Endothelial cell (in vitro differentiated cells): ENCODE measurements around the gene SND1. TPM values are rescaled to one million over a fixed set of nuclear protein-coding genes. Genes with fewer than 3 reads are reported as not detected.

Experiments
- DNase-seq: peaks from one replicate; pipeline ENCODE4 v3.0.0; 2021; ENCODE audit warnings: low spot score
- H3K27ac Mint-ChIP-seq: one replicate; pipeline ENCODE4 v1.8.0; 2021; ENCODE audit warnings: mixed read lengths, inconsistent platforms; ENCODE audit not compliant: unreplicated experiment
- H3K27me3 Mint-ChIP-seq: one replicate; pipeline ENCODE4 v1.8.0; 2021; ENCODE audit warnings: mild to moderate bottlenecking, moderate library complexity, mixed read lengths, inconsistent platforms; ENCODE audit not compliant: unreplicated experiment
- H3K36me3 Mint-ChIP-seq: one replicate; pipeline ENCODE4 v1.8.0; 2021; ENCODE audit warnings: mild to moderate bottlenecking, low read depth, mixed read lengths, inconsistent platforms; ENCODE audit not compliant: unreplicated experiment
- H3K4me1 Mint-ChIP-seq: one replicate; pipeline ENCODE4 v1.8.0; 2021; ENCODE audit warnings: mild to moderate bottlenecking, mixed read lengths, inconsistent platforms; ENCODE audit not compliant: unreplicated experiment
- H3K4me3 Mint-ChIP-seq: one replicate; pipeline ENCODE4 v1.8.0; 2021; ENCODE audit warnings: mild to moderate bottlenecking, mixed read lengths, inconsistent platforms; ENCODE audit not compliant: unreplicated experiment
- H3K9me3 Mint-ChIP-seq: one replicate; pipeline ENCODE4 v1.8.0; 2021; ENCODE audit warnings: mixed read lengths, inconsistent platforms; ENCODE audit not compliant: unreplicated experiment
- total RNA-seq: library from RNA; stranded (reverse); fragmentation: NEBNext Ultra II Directional; extraction: Animal tissue kit (Norgen Biotek cat#: 25700); gene quantifications from one replicate; pipeline ENCODE4 v1.2.1, GENCODE V29; 2021; ENCODE audit not compliant: unreplicated experiment
- TF ChIP-seq, protein P1 (sequence below): fragments of 200-600 bp; sonication (generic); IDR thresholded peaks from one replicate; pipeline ENCODE4 v1.5.0; 2021; ENCODE audit warnings: antibody characterized with exemption; ENCODE audit not compliant: unreplicated experiment

SND1 gene
- total RNA-seq, 1 donor from 2014 or later = 375 TPM

DNA sequence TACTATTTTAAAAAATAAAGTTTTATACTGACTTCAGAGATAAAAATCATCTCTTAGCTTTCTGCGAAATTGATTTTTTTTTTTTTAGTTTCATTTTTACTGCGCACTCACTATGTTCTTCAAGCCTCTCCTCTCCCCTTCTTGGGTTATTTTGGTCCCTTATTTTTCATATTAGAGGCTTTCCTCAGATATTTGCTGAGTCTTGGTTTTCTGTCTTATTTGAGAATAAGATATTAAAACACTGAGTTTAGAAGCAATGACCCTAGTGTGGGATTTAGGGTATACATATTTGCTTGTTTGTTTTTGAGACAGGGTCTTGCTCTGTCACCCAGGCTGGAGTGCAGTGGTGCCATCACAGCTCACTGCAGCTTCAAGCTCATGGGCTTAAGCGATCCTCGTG, 59.9 kb downstream of the SND1 start:
- H3K9me3 Mint-ChIP-seq = no peaks in the 10 kb centered on the region
- H3K36me3 Mint-ChIP-seq = peaks cover 62% of the 10 kb centered on the region
- H3K27ac Mint-ChIP-seq = no peak overlapping the region
- DNase-seq = no peak
- H3K4me1 Mint-ChIP-seq = peaks cover 47% of the 10 kb centered on the region
- no peak overlapping the region for H3K4me3 Mint-ChIP-seq
- peaks cover 4% of the 10 kb centered on the region for H3K27me3 Mint-ChIP-seq
- TF ChIP-seq, protein P1, sequence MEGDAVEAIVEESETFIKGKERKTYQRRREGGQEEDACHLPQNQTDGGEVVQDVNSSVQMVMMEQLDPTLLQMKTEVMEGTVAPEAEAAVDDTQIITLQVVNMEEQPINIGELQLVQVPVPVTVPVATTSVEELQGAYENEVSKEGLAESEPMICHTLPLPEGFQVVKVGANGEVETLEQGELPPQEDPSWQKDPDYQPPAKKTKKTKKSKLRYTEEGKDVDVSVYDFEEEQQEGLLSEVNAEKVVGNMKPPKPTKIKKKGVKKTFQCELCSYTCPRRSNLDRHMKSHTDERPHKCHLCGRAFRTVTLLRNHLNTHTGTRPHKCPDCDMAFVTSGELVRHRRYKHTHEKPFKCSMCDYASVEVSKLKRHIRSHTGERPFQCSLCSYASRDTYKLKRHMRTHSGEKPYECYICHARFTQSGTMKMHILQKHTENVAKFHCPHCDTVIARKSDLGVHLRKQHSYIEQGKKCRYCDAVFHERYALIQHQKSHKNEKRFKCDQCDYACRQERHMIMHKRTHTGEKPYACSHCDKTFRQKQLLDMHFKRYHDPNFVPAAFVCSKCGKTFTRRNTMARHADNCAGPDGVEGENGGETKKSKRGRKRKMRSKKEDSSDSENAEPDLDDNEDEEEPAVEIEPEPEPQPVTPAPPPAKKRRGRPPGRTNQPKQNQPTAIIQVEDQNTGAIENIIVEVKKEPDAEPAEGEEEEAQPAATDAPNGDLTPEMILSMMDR = no peak

DNA sequence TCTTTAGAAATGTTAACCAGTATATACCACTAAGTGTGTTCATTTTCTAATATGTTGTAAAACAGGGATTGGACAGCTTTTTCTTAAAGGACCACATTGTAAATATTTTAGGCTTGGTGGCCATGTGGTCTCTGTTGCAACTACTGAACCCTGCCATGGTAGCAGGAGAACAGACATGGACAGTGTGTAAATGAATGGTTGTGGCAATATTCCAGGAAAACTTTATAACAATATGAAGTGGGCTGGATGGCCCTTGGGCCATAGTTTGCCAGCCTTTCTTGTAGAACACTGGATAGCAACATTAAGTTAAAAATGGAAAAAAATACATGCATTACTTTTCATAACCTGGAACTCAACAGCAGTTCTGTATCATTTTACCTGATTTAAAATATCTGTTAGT, 61.0 kb downstream of the SND1 start:
- TF ChIP-seq, protein P1 = no peak
- H3K4me3 Mint-ChIP-seq = no peak overlapping the region
- H3K27ac Mint-ChIP-seq = no peak overlapping the region
- peaks cover 49% of the 10 kb centered on the region for H3K4me1 Mint-ChIP-seq
- no peaks in the 10 kb centered on the region for H3K9me3 Mint-ChIP-seq
- DNase-seq = no peak
- H3K27me3 Mint-ChIP-seq = peaks cover 3% of the 10 kb centered on the region
- H3K36me3 Mint-ChIP-seq = peaks cover 60% of the 10 kb centered on the region

DNA sequence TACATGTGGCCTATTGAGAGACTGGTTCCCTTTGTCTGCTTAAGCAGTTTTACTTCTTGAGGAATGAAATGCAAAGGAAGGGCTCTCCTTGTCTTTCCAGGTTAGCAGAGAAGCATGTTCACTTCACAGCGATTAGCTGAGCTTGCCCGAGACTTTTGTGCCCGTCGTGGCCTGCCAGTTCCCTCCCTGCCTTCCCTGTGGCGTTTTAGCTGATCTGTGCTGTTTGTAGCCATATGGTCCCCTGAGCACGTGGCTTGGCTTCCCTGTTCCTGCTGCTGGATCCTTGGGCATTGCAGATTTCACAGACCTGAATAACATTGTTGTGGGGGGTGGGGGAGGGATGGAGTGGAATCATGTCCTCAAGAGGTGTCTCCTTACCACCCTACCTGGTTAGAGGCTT, 61.8 kb downstream of the SND1 start:
- DNase-seq = no peak

DNA sequence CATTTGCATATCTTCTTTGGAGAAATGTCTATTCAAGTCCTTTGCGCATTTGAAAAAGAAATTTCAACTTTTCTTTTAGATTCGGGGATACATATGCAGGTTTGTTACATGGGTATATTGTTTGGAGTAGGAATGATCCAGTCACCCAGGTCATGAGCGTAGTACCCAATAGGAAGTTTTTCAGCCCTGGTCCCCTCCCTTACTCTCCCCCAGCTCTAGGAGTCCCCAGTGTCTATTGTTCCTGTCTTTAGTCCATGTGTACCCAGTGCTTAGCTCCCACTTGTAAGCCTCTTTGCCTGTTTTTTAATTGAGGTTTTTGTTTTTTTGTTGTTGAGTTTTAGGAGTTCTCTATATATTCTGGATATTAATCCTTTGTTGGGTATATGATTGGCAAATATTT, 63.3 kb downstream of the SND1 start:
- peak overlapping the region; percentile 26 for H3K4me3 Mint-ChIP-seq
- DNase-seq = no peak
- peaks cover 63% of the 10 kb centered on the region for H3K36me3 Mint-ChIP-seq
- H3K4me1 Mint-ChIP-seq = peaks cover 42% of the 10 kb centered on the region
- TF ChIP-seq, protein P1 = no peak
- H3K9me3 Mint-ChIP-seq = no peaks in the 10 kb centered on the region
- H3K27ac Mint-ChIP-seq = no peak overlapping the region
- peaks cover 1% of the 10 kb centered on the region for H3K27me3 Mint-ChIP-seq

More for the DNA sequence above, 61.8 kb downstream of the SND1 start:
- Mint-ChIP-seq H3K27ac (no peak overlapping the region), H3K4me1 (peaks cover 47% of the 10 kb centered on the region), H3K4me3 (no peak overlapping the region), H3K36me3 (peaks cover 61% of the 10 kb centered on the region), H3K27me3 (no peaks in the 10 kb centered on the region), H3K9me3 (no peaks in the 10 kb centered on the region)
- TF ChIP-seq, protein P1 = no peak

DNA sequence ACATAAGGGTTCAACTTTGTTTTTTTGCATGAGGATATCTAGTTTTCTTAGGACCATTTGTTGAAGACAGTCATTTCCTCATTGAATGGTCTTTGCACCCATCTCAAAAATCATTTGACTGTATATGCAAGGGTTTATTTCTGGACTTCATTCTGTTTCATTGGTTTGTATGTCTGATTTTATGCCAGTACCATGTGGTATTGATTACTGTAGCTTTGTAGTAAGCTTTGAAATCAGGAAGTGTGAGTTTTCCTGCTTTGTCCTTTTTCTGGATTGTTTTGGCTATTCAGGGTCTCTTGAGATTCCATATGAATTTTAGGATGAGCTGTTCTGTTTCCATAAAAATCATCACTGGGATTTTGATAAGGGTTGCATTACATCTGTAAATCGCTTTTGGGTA, 63.9 kb downstream of the SND1 start:
- peaks cover 1% of the 10 kb centered on the region for H3K27me3 Mint-ChIP-seq

More for the DNA sequence above, 63.9 kb downstream of the SND1 start:
- TF ChIP-seq, protein P1 = no peak
- Mint-ChIP-seq H3K4me1 (peaks cover 42% of the 10 kb centered on the region), H3K9me3 (no peaks in the 10 kb centered on the region), H3K36me3 (peaks cover 64% of the 10 kb centered on the region), H3K4me3 (peak overlapping the region; percentile 17), H3K27ac (peak overlapping the region; percentile 55)
- DNase-seq = no peak
